HG02938 (cell line): ENCODE results near the gene OPTN.
"Not testable (repeated sequence)": the region's sequence is repeated elsewhere in the genome, so short reads cannot be mapped to it uniquely, and the experiment has no call there.

ENCODE experiments used
- ATAC-seq: cut with Tn5 transposase; IDR thresholded peaks from one replicate; pipeline ENCODE4 v1.9.1; 2021; ENCODE audit warnings: mild to moderate bottlenecking, moderate library complexity; ENCODE audit not compliant: unreplicated experiment

The OPTN gene

DNA sequence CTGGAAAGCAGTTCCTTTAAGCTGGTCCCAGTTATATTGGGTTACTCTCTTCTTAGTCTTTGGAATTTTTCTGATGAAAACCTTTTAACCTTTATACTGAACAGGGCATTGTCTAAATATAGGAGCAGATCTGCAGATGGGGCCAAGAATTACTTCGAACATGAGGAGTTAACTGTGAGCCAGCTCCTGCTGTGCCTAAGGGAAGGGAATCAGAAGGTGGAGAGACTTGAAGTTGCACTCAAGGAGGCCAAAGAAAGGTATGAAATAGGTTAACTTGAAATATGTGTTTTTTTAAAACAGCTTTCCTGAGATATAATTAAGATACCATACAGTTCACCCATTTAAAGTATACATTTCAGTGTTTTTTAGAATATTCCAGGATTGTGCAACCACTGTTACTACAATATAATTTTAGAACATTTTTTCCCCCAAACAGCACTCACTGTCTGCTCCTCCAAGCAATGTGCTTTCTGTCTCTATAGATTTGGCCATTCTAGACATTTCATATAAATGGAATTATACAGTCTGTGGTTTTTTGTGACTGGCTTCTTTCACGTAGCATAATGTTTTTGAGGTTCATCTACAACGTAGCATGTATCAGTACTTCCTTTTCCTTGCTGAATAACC is 18.9 kb downstream of the OPTN start:
- no peak for ATAC-seq

DNA sequence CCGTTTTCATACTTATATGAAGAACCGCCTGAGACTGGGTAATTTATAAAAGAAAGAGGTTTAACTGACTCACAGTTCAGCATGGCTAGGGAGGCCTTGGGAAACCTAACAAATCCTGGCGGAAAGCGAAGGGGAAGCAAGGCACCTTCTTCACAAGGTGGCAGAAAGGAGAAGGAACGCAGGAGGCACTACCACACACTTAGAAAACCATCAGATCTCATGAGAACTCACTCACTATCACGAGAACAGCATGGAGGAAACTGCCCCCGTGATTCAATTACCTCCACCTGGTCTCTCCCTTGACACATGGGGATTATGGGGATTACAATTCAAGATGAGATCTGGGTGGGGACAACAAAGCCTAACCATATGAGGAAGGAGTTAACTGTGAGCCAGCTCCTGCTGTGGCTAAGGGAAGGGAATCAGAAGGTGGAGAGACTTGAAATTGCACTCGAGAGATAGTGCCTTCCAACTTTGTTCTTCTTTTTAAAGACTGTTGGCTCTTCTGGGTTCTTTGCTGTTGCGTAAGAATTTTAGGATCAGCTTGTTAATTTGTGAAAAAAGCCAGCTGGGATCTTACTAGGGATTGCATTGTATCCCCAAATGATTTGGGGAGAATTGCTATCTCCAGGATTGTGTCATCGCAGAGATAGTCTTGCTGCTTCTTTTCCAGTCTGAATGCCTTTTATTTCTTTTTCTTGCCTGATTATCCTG is 21.0 kb downstream of the OPTN start:
- no peak for ATAC-seq

- no peak for ATAC-seq
Observed at GRCh38 chr10:13121500-13121854, 21.5 kb downstream of the OPTN start.

DNA sequence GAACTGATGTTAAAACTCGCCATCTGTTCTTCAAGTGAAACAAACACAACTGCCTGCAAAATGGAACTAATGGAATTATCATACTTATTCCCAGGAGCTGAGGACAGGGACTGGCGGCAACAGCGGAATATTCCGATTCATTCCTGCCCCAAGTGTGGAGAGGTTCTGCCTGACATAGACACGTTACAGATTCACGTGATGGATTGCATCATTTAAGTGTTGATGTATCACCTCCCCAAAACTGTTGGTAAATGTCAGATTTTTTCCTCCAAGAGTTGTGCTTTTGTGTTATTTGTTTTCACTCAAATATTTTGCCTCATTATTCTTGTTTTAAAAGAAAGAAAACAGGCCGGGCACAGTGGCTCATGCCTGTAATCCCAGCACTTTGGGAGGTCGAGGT is 36.7 kb downstream of the OPTN start:
- ATAC-seq = no peak

DNA sequence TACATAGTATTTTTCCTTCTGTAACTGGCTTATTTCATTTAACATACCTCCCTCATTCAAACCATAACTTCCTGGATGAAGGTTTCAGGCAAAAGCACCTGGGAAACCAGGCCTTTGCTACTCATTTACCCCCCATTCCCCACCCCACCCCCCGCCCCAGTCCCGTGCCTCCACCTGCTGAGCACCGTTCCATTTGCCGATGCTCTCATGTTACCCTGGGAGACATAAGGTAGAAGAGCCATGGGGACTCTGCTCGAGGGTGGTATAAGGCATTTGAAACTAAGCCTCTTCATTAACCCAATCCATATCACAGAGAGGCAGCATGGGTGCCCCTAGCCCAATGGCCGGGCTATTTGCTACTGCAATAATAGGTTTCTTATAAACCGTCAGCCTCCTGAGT is 39.2 kb downstream of the OPTN start:
- ATAC-seq = no peak

GRCh38 chr10:13139676-13140075 is 39.7 kb downstream of the OPTN start:
- ATAC-seq = no peak

DNA sequence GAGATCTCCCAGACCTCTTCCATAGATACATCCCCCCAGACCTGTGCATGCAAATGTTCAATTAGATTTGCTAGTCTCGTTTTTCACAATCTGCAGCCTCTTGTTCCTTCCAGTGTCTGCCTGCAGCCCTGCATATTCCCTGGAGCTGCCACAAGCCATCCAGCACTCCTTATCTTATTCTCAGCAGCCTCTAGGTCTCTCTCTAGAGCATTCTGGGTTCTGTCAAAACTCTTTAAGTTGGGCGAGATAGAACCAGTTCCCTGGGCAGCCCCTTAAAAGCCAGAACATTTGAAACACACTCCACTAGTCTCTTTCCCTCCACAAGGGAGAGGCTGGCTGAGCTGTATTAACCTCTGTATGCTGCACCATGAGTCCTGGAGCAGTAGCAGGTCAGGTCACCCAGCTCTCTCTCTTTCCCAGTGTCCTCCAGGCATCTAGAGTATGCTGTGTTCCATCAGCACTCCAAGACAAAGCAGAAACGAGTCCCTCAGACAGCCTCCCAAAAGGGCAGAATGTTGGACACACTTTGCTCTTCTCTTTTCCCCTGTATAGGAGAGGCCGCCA is 40.7 kb downstream of the OPTN start:
- no peak for ATAC-seq

GRCh38 chr10:13143766-13144165 is 43.8 kb downstream of the OPTN start:
- no peak for ATAC-seq

GRCh38 chr10:13144814-13145213 is 44.9 kb downstream of the OPTN start:
- ATAC-seq = no peak

DNA sequence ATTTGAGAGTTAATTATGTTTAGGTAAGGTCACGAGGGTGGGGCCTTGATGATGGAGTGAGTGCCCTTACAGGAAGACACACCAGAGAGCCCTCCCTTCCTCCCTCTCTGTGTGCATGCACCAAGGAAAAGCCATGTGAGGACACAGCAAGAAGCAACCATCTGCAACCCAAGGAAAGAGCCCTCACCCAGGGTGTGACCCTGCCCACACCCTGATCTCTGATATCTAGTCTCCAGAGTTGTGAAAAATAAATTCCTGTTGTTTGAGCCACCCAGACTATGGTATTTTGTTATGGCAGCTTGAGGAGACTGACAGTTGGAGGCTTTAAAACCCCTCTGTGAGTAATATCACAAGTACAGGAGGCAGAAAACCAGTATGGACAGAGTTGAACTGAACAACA is 46.4 kb downstream of the OPTN start:
- ATAC-seq = no peak

DNA sequence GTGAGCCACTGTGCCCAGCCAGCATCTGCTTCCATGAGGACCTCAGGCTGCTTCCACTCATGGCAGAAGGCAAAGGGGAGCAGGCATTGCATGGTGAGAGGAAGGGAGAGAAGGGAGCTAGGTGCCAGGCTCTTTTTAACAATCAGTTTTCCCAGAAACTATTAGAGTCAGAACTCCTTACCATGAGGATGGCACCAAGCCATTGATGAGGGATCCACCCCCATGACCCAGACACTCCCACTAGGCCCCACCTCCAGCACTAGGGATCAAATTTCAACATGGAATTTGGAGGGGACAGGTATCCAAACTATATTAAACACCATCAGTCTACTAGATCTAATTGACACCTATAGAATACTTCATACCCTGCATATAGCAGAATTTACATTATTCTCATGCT is 47.2 kb downstream of the OPTN start:
- ATAC-seq = no peak

DNA sequence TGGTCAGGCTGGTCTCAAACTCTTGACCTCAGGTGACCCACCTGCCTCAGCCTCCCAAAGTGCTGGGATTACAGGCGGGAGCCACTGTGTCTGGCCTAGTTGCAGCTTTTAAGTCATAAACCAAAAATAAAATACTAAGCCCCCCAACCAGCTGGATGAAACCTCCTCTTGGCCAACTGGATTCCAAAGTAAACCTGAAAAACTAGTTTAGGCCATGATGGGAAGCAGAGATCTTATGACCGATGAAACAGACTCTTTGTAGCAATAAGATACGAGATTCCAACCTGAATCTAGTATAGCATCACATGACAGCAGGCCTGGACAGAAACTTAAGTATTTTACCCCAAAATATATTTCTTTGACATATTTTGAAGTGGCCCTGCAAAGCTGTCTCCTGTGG is 52.3 kb downstream of the OPTN start:
- no peak for ATAC-seq

- ATAC-seq = not testable (repeated sequence)
Observed at GRCh38 chr10:13155860-13156259, 55.9 kb downstream of the OPTN start.

DNA sequence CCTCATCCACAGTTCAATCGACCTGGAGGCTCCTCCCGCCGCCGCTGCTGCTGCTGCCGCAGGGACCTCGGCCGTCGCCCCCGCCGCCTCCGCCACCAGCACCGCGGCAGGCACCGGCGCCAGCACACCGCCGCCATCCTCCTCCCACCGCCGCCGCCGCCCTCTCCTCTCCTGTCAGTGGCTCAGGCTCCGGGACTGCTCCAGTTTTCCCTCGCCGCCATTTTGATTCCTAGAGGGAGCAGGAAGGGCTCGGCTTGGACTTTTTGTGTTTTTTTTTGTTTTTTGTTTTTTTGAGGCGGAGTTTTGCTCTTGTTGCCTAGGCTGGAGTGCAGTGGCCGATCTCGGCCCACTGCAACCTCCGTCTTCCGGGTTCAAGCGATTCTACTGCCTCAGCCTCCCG is 58.4 kb downstream of the OPTN start:
- ATAC-seq = no peak

GRCh38 chr10:13160934-13161856 is 61.2 kb downstream of the OPTN start, which contains the start of gene MCM10:
Gene MCM10 (plus strand): TSS chr10:13161558. CDS start chr10:13164203, 2,645 bp downstream.
- peak; percentile 99 for ATAC-seq

- no peak for ATAC-seq
Observed at GRCh38 chr10:13161857-13162271, 61.9 kb downstream of the OPTN start.

GRCh38 chr10:13163859-13164258 is 63.9 kb downstream of the OPTN start:
- no peak for ATAC-seq

- no peak for ATAC-seq
Observed at GRCh38 chr10:13165177-13165576, 65.2 kb downstream of the OPTN start.

DNA sequence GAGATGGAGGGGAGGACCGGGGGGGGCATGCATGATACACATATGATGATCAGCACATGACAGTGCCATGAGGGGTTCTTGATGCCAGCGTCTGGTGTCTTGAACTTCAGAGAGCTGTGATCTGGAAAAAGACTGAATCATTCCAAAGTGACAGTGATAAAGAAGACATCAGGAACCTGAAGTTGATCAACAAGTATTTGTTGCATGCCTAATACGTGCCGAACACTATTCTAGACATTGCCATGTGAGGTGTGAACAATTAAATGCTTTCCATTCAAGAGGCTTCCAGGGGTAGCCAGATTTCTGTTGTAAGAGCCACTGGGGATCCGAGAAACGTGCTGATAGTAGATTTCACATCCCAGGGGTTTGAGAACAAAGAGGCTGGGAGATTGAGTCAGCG is 67.6 kb downstream of the OPTN start:
- ATAC-seq = no peak

DNA sequence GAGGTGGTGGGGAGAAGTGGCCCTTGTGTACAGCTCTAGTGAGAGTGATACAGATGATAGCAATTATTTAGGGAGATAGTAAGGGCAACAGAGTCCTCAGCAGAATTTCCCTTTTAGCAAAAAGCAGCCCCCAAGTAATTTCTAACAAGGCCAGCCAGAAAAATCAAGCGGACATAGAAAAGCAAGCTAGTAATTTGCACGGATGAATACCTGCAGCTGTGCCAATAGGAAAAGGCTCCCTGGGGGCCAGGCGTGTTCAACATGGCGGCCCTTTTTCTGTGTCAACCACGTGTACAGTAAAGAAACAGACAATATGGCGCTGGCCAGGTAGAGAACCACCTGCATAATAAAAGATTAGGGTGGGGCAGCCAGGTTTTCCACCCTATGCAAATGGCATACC is 68.8 kb downstream of the OPTN start:
- no peak for ATAC-seq

DNA sequence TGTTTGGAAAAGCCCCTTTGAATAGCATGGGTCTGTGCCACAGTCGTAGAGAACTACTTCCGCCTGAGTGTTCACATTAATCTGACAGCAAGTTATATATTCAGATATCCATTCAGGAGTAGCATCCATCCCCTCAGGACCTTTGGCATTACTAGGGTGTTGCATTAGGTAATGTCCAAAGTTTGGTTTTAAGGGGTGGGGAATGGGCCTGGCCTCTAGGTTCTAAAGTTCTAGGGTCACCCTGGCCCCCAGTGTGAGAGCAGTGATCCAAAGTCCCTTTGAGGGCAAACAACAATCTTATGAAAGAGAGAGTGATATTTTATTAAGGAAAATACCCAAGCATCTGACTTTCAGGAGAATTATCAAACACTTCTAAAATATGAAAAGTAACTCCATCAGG is 73.7 kb downstream of the OPTN start:
- no peak for ATAC-seq
